ENCODE data around the gene FRMD4B. TPM values are rescaled to one million over a fixed set of nuclear protein-coding genes. Genes with fewer than 3 reads are reported as not detected.

FRMD4B gene
- total RNA-seq, 1 experiment from 2014 or later: 0.90 TPM

DNA sequence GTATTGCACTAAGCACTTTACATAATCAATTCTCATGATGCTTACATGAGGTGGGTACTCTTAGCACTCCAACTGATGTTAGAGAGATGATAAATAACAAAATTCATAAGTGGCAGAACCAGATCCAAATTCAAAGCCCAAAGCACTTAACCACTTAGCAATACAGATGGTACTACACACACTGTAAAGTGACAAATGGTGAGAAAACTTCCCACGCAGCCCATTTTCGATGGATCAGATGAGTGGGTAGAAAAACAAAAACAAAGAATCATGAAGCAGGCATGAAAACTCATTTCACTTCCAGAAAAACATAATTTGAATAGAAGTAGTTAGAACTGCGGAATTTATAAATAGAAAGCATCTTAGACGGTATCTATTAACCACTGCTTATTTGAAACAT is 66.2 kb downstream of the FRMD4B start:
- BruUV-seq (replicated peaks): no TSS peak
- POLR2A ChIA-PET: no interaction called here
- CTCF ChIA-PET: no interaction called here
- H3K27me3 ChIP-seq (ENCODE audit: control insufficient read depth, insufficient read depth, low read length): no peaks in the 10 kb centered on the region
- in situ Hi-C loops (cut with HindIII; ENCODE audit: low pct_unique_long_range_greater_than_20kb, low sequenced_read_pairs) (no loop called here), intact Hi-C loops (cut with micrococcal nuclease; ENCODE audit: unreplicated experiment) (loop anchor here (10.0 kb wide), 1 partner anchor 105 kb away; no protein-coding TSS in a partner anchor)
- H3K4me3 ChIP-seq (ENCODE audit: low read depth in 2 of 2, low read length in 2 of 2): no peak overlapping the region
- H3K9me3 ChIP-seq (ENCODE audit: control insufficient read depth, insufficient read depth, low read depth, low read length): no peaks in the 10 kb centered on the region
- TF ChIP-seq, protein P1, sequence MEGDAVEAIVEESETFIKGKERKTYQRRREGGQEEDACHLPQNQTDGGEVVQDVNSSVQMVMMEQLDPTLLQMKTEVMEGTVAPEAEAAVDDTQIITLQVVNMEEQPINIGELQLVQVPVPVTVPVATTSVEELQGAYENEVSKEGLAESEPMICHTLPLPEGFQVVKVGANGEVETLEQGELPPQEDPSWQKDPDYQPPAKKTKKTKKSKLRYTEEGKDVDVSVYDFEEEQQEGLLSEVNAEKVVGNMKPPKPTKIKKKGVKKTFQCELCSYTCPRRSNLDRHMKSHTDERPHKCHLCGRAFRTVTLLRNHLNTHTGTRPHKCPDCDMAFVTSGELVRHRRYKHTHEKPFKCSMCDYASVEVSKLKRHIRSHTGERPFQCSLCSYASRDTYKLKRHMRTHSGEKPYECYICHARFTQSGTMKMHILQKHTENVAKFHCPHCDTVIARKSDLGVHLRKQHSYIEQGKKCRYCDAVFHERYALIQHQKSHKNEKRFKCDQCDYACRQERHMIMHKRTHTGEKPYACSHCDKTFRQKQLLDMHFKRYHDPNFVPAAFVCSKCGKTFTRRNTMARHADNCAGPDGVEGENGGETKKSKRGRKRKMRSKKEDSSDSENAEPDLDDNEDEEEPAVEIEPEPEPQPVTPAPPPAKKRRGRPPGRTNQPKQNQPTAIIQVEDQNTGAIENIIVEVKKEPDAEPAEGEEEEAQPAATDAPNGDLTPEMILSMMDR (IDR thresholded peaks at IDR 0.05): no peak
- no peak for TF ChIP-seq TCF7L2 (IDR thresholded peaks at IDR 0.05; ENCODE audit: low read depth, low read length)
- H3K4me1 ChIP-seq (ENCODE audit: control insufficient read depth, insufficient read depth, low read length): no peaks in the 10 kb centered on the region
- no peaks in the 10 kb centered on the region for H3K36me3 ChIP-seq (ENCODE audit: control insufficient read depth, insufficient read depth, low read length)
- H3K27ac ChIP-seq (ENCODE audit: low read length): no peak overlapping the region
- ATAC-seq (no peak), DNase-seq (ENCODE audit: low read depth, low spot score) (no peak)

DNA sequence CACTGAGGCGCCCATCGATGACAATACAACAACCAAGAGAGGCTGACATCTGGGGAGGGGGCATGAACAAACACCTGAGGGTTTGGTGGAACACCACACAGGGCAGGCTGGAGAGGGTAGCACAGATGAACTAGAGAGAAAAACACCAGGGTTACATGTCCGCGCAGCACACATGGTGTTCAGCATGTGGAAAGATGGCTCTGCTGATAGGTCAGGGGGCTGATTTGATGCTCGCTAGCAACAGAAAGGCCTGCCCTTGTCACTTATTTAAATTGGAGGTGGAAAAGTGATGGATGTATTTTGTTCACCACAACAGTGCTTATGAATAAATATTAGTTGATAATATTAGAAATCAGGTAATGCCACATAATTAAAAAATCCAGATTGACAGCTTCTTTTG is 67.5 kb downstream of the FRMD4B start:
- Histone ChIP-seq H3K9me3 (ENCODE audit: control insufficient read depth, insufficient read depth, low read depth, low read length) (no peaks in the 10 kb centered on the region), H3K36me3 (ENCODE audit: control insufficient read depth, insufficient read depth, low read length) (no peaks in the 10 kb centered on the region), H3K27ac (ENCODE audit: low read length) (no peak overlapping the region), H3K4me1 (ENCODE audit: control insufficient read depth, insufficient read depth, low read length) (no peaks in the 10 kb centered on the region), H3K27me3 (ENCODE audit: control insufficient read depth, insufficient read depth, low read length) (no peaks in the 10 kb centered on the region), H3K4me3 (ENCODE audit: low read depth in 2 of 2, low read length in 2 of 2) (no peak overlapping the region)
- CTCF ChIA-PET: no interaction called here
- intact Hi-C loops (cut with micrococcal nuclease; ENCODE audit: unreplicated experiment) (loop anchor here (10.0 kb wide), 1 partner anchor 106 kb away; no protein-coding TSS in a partner anchor), in situ Hi-C loops (cut with HindIII; ENCODE audit: low pct_unique_long_range_greater_than_20kb, low sequenced_read_pairs) (no loop called here)
- ATAC-seq: no peak
- TF ChIP-seq TCF7L2 (IDR thresholded peaks at IDR 0.05; ENCODE audit: low read depth, low read length) (no peak), POLR2AphosphoS5 (IDR thresholded peaks at IDR 0.05; ENCODE audit: low read depth, low read length) (no peak), SIN3A (IDR thresholded peaks at IDR 0.05; ENCODE audit: borderline replicate concordance, insufficient read depth, low read depth, low read length) (no peak)
- TF ChIP-seq, protein P1 (IDR thresholded peaks at IDR 0.05): no peak
- TF ChIP-seq, protein P2, sequence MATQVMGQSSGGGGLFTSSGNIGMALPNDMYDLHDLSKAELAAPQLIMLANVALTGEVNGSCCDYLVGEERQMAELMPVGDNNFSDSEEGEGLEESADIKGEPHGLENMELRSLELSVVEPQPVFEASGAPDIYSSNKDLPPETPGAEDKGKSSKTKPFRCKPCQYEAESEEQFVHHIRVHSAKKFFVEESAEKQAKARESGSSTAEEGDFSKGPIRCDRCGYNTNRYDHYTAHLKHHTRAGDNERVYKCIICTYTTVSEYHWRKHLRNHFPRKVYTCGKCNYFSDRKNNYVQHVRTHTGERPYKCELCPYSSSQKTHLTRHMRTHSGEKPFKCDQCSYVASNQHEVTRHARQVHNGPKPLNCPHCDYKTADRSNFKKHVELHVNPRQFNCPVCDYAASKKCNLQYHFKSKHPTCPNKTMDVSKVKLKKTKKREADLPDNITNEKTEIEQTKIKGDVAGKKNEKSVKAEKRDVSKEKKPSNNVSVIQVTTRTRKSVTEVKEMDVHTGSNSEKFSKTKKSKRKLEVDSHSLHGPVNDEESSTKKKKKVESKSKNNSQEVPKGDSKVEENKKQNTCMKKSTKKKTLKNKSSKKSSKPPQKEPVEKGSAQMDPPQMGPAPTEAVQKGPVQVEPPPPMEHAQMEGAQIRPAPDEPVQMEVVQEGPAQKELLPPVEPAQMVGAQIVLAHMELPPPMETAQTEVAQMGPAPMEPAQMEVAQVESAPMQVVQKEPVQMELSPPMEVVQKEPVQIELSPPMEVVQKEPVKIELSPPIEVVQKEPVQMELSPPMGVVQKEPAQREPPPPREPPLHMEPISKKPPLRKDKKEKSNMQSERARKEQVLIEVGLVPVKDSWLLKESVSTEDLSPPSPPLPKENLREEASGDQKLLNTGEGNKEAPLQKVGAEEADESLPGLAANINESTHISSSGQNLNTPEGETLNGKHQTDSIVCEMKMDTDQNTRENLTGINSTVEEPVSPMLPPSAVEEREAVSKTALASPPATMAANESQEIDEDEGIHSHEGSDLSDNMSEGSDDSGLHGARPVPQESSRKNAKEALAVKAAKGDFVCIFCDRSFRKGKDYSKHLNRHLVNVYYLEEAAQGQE (IDR thresholded peaks at IDR 0.05; ENCODE audit: insufficient read depth in 1 of 2, low read depth in 2 of 2, low read length in 1 of 2): no peak
- POLR2A ChIA-PET: no interaction called here
- BruUV-seq (replicated peaks): no TSS peak
- no peak for DNase-seq (ENCODE audit: low read depth, low spot score)
